AG09319 (cell line): ENCODE measurements around the gene ADCK2.
"Not testable (repeated sequence)": the region's sequence is repeated elsewhere in the genome, so short reads cannot be mapped to it uniquely, and the experiment has no call there.

ENCODE experiments used
- DNase-seq: peaks from one replicate; pipeline ENCODE4 v3.0.0-alpha.2; 2010; ENCODE audit warnings: low read depth; ENCODE audit errors: extremely low read depth
- TF ChIP-seq, protein P1 (sequence below): IDR thresholded peaks from 2 replicates; pipeline ENCODE4 v1.5.1; 2011; ENCODE audit warnings: low read depth, mild to moderate bottlenecking, inconsistent platforms, low read length, moderate library complexity

The ADCK2 gene

DNA sequence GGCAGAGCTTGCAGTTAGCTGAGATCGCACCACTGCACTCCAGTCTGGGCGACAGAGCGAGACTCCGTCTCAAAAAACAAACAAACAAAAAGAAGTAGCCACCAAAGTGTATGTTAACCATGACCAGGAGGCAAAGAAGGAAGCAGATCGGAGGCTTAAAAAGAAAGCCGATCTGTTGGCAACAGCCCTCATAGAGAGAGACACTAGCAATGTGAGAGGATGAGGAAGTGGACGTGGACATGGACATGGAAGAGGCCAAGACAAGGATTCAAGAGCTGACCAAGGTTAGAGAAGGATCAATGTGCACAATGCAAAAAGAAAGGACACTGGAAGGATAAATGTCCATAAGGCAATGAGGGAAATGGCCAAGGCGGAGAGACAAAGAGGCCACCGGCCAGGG, 14.9 kb upstream of the ADCK2 start:
- no peak for DNase-seq
- TF ChIP-seq, protein P1, sequence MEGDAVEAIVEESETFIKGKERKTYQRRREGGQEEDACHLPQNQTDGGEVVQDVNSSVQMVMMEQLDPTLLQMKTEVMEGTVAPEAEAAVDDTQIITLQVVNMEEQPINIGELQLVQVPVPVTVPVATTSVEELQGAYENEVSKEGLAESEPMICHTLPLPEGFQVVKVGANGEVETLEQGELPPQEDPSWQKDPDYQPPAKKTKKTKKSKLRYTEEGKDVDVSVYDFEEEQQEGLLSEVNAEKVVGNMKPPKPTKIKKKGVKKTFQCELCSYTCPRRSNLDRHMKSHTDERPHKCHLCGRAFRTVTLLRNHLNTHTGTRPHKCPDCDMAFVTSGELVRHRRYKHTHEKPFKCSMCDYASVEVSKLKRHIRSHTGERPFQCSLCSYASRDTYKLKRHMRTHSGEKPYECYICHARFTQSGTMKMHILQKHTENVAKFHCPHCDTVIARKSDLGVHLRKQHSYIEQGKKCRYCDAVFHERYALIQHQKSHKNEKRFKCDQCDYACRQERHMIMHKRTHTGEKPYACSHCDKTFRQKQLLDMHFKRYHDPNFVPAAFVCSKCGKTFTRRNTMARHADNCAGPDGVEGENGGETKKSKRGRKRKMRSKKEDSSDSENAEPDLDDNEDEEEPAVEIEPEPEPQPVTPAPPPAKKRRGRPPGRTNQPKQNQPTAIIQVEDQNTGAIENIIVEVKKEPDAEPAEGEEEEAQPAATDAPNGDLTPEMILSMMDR, result no peak

DNA sequence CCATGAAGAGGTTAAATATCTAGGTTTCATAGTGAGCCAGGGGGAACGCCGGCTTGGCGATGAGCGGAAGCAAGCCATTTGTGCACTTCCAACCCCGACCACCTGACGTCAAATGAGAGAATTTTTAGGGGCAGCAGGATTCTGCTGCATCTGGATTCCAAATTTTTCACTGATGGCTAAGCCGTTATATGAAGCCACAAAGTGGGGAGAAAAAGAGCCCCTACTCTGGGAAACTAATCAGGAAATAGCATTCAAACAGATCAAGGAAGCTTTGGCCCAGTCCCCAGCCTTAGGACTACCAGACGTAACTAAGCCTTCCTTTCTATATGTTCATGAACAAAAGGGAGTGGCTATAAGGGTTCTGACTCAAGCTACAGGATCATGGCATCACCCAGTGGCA, 12.9 kb upstream of the ADCK2 start:
- DNase-seq, result no peak
- TF ChIP-seq, protein P1, result no peak

DNA sequence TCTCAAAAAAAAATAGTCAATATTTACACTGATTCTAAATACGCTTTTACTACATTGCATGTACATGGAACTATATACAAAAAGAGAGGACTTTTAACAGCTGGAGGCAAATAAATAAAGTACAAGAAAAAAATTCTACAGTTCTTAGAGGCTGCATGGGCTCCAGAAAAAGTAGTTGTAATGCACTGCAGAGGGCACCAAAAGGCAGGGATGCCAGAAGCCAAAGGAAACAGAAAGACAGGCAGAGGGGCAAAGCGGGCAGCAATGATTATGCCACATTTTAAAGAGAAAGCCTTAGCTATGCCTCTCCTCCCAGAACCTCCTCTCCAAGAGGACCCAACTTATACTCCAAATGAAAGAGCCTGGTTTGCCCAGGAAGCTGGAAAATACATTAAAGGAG, 11.6 kb upstream of the ADCK2 start:
- TF ChIP-seq, protein P1, result peak; percentile 28
- DNase-seq, result no peak

DNA sequence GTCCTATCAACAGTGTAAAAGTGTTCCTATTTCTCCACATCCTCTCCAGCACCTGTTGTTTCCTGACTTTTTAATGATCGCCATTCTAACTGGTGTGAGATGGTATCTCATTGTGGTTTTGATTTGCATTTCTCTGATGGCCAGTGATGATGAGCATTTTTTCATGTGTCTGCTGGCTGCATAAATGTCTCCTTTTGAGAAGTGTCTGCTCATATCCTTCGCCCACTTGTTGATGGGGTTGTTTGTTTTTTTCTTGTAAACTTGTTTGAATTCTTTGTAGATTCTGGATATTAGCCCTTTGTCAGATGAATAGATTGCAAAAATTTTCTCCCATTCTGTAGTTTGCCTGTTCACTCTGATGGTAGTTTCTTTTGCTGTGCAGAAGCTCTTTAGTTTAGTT, 9.8 kb upstream of the ADCK2 start:
- DNase-seq, result not testable (repeated sequence)

DNA sequence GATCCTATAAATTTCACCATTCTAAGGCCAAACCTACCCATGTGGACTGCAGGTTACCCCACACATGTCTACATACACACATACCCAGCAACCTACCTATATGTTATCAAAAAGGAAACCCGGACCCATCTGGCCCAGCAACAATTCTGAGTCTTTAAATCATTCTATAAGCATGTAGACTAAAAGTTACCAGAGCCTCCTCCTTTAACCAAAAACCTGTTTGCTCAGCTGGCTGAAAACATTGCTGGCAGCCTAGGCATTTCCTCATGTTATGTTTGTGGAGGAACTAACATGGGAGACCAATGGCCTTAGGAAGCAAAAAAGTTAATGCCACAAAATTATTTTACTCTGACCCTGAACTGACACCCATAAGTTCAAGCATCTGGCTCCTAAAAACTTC, 5.3 kb upstream of the ADCK2 start:
- no peak for DNase-seq
- TF ChIP-seq, protein P1, result no peak

GRCh38 chr7:140668641-140669040, 4.1 kb upstream of the ADCK2 start:
- DNase-seq, result no peak
- TF ChIP-seq, protein P1, result no peak

DNA sequence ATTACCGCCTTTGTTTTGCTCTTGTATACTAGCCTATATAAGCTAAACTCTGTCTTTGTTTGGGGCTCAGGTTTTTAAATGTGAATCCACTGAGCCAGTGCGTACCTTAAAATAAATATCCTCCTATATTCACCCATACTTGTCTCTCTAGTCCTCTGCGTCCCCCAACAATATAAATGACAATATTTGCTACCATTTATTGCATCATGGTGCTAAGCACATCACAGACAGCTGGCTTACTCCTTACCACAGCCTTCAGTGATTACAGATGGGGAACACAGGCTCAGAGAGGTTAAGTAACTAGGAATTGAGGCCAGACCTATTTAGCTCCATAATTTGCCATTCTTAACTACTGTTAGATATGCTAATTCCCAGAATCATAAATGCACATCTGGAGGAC, 3.4 kb upstream of the ADCK2 start:
- no peak for DNase-seq
- TF ChIP-seq, protein P1, result no peak

DNA sequence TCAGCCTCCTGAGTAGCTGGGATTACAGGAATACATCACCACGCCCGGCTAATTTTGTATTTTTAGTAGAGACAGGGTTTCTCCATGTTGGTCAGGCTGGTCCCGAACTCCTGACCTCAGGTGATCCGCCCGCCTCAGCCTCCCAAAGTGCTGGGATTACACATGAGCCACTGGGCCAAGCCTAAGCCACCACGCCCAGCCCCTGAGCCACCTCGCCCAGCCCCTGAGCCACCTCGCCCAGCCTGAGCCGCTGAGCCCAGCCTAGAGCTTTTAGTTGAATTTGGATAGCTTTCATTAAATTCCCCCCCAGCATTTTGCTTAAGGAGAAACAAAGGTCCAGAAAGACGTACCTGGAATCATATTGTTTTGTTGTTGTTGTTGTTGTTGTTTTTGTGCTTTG, 2.9 kb upstream of the ADCK2 start:
- not testable (repeated sequence) for DNase-seq
